ENCODE data around the gene CHAC1. TPM values are rescaled to one million over a fixed set of nuclear protein-coding genes. Genes with fewer than 3 reads are reported as not detected.

CHAC1 gene
- total RNA-seq, 2 experiments from 2014 or later = 0.42 to 0.47 TPM

DNA sequence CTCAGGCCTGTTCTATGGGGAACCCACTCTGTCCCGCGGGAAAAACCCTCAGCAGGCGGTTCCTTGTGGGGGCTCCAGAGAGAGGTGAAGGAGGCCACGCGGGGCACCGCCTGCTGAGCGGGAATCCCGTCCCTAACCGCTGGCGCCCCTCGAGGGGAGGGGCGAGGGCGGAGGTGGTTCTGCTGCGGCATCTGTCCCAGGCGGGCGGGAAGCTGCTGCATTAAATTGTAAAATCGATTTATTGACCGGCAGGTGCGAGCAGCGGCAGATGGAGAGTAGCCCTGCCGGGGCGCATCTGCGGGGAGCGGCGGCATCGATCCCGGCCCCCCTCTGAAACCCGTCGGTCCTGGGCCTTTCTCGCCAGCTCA, 27.8 kb upstream of the CHAC1 start:
- CTCF ChIA-PET = interaction anchor here (1.3 to 2.0 kb wide), 3 partner anchors 16 to 31 kb away, joined by 4 to 7 read pairs (median 5); partner anchors contain the start of gene VPS18
- H3K4me3 ChIP-seq (ENCODE audit: low read length) = no peak overlapping the region
- POLR2A ChIA-PET = interaction anchor here (1.3 kb wide), 1 partner anchor 16 kb away, joined by 3 read pairs; no protein-coding TSS in a partner anchor
- H3K27ac Mint-ChIP-seq = no peak overlapping the region
- peaks cover 57% of the 10 kb centered on the region for H3K27me3 Mint-ChIP-seq
- H3K4me1 Mint-ChIP-seq (ENCODE audit: low read depth) = peaks cover 39% of the 10 kb centered on the region
- peaks cover 0 to 29% of the 10 kb centered on the region in 2 experiments for H3K9me3 ChIP-seq (ENCODE audit: control insufficient read depth in 1 of 2, insufficient read depth in 1 of 2, low read length in 2 of 2)
- H3K27ac ChIP-seq (ENCODE audit: low read depth in 1 of 2, low read length in 2 of 2) = no peak overlapping the region
- TF ChIP-seq, protein P1, sequence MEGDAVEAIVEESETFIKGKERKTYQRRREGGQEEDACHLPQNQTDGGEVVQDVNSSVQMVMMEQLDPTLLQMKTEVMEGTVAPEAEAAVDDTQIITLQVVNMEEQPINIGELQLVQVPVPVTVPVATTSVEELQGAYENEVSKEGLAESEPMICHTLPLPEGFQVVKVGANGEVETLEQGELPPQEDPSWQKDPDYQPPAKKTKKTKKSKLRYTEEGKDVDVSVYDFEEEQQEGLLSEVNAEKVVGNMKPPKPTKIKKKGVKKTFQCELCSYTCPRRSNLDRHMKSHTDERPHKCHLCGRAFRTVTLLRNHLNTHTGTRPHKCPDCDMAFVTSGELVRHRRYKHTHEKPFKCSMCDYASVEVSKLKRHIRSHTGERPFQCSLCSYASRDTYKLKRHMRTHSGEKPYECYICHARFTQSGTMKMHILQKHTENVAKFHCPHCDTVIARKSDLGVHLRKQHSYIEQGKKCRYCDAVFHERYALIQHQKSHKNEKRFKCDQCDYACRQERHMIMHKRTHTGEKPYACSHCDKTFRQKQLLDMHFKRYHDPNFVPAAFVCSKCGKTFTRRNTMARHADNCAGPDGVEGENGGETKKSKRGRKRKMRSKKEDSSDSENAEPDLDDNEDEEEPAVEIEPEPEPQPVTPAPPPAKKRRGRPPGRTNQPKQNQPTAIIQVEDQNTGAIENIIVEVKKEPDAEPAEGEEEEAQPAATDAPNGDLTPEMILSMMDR (IDR thresholded peaks at IDR 0.05) = no peak
- H3K27me3 ChIP-seq (ENCODE audit: control insufficient read depth in 1 of 2, insufficient read depth in 2 of 2, low read length in 2 of 2) = peaks cover 49 to 54% of the 10 kb centered on the region in 2 experiments
- no peaks in the 10 kb centered on the region for H3K9me3 Mint-ChIP-seq
- H3K4me3 Mint-ChIP-seq = peak overlapping the region; percentile 72
- H3K4me1 ChIP-seq (ENCODE audit: insufficient read depth, low read length) = peaks cover 52% of the 10 kb centered on the region
- H3K36me3 ChIP-seq (ENCODE audit: insufficient read depth, low read length) = no peaks in the 10 kb centered on the region
- intact Hi-C loops (cut with DNase I, micrococcal nuclease) = no loop called here
- ATAC-seq (ENCODE audit: poor library complexity) (no peak), DNase-seq (no peak)
- H3K36me3 Mint-ChIP-seq (ENCODE audit: low read depth) = no peaks in the 10 kb centered on the region

- DNase-seq = peak in 1 of 14 experiments; percentile 39
- H3K4me3 Mint-ChIP-seq = peak overlapping the region; percentile 38
- no peaks in the 10 kb centered on the region for H3K36me3 Mint-ChIP-seq (ENCODE audit: low read depth)
- H3K4me1 Mint-ChIP-seq (ENCODE audit: low read depth) = peaks cover 45% of the 10 kb centered on the region
- H3K9me3 Mint-ChIP-seq = no peaks in the 10 kb centered on the region
- peak; percentile 18 for ATAC-seq (ENCODE audit: poor library complexity)
- intact Hi-C loops (cut with DNase I, micrococcal nuclease) = no loop called here
- H3K27ac Mint-ChIP-seq = no peak overlapping the region
- H3K27ac ChIP-seq (ENCODE audit: low read depth in 1 of 2, low read length in 2 of 2) = no peak overlapping the region
- ChIA-PET POLR2A (interaction anchor here (1.3 kb wide), 1 partner anchor 16 kb away, joined by 3 read pairs; no protein-coding TSS in a partner anchor), CTCF (interaction anchor here (1.3 to 2.0 kb wide), 3 partner anchors 15 to 32 kb away, joined by 4 to 7 read pairs (median 5); partner anchors contain the start of gene VPS18)
- H3K27me3 ChIP-seq (ENCODE audit: control insufficient read depth in 1 of 2, insufficient read depth in 2 of 2, low read length in 2 of 2) = peaks cover 55 to 59% of the 10 kb centered on the region in 2 experiments
- H3K4me3 ChIP-seq (ENCODE audit: low read length) = peak overlapping the region; percentile 33
- H3K36me3 ChIP-seq (ENCODE audit: insufficient read depth, low read length) = no peaks in the 10 kb centered on the region
- TF ChIP-seq, protein P1 (IDR thresholded peaks at IDR 0.05) = no peak
- H3K27me3 Mint-ChIP-seq = peaks cover 63% of the 10 kb centered on the region
- H3K9me3 ChIP-seq (ENCODE audit: control insufficient read depth in 1 of 2, insufficient read depth in 1 of 2, low read length in 2 of 2) = peaks cover 0 to 33% of the 10 kb centered on the region in 2 experiments
- peaks cover 58% of the 10 kb centered on the region for H3K4me1 ChIP-seq (ENCODE audit: insufficient read depth, low read length)
These were observed 27.2 kb upstream of the CHAC1 start for GRCh38 chr15:40925863-40926658.

- peaks cover 71% of the 10 kb centered on the region for H3K27me3 Mint-ChIP-seq
- no peak overlapping the region for H3K27ac ChIP-seq (ENCODE audit: low read depth in 1 of 2, low read length in 2 of 2)
- intact Hi-C loops (cut with DNase I, micrococcal nuclease) = no loop called here
- TF ChIP-seq, protein P1 (IDR thresholded peaks at IDR 0.05) = no peak
- H3K27me3 ChIP-seq (ENCODE audit: control insufficient read depth in 1 of 2, insufficient read depth in 2 of 2, low read length in 2 of 2) = peaks cover 63 to 67% of the 10 kb centered on the region in 2 experiments
- peaks cover 61% of the 10 kb centered on the region for H3K4me1 ChIP-seq (ENCODE audit: insufficient read depth, low read length)
- no peak overlapping the region for H3K27ac Mint-ChIP-seq
- H3K4me1 Mint-ChIP-seq (ENCODE audit: low read depth) = peaks cover 53% of the 10 kb centered on the region
- CTCF ChIA-PET = interaction anchor here (1.0 to 4.8 kb wide), 4 partner anchors 14 to 68 kb away, joined by 3 to 43 read pairs (median 6); partner anchors contain the start of gene CHAC1
- H3K36me3 ChIP-seq (ENCODE audit: insufficient read depth, low read length) = no peaks in the 10 kb centered on the region
- H3K9me3 ChIP-seq (ENCODE audit: control insufficient read depth in 1 of 2, insufficient read depth in 1 of 2, low read length in 2 of 2) = peaks cover 0 to 36% of the 10 kb centered on the region in 2 experiments
- ATAC-seq (ENCODE audit: poor library complexity) (no peak), DNase-seq (no peak)
- peak overlapping the region; percentile 33 for H3K4me3 ChIP-seq (ENCODE audit: low read length)
- H3K4me3 Mint-ChIP-seq = peak overlapping the region; percentile 38
- POLR2A ChIA-PET = interaction anchor here (3.8 to 5.9 kb wide), 2 partner anchors 15 to 20 kb away, joined by 23 to 49 read pairs; no protein-coding TSS in a partner anchor
- H3K9me3 Mint-ChIP-seq = no peaks in the 10 kb centered on the region
- H3K36me3 Mint-ChIP-seq (ENCODE audit: low read depth) = no peaks in the 10 kb centered on the region
These were observed 26.4 kb upstream of the CHAC1 start for GRCh38 chr15:40926659-40927494.

Measured in CD4-positive, alpha-beta T cell (primary cell).